K562 (cell line): ENCODE results near the gene ALDOC. TPM values are rescaled to one million over a fixed set of nuclear protein-coding genes. Genes with fewer than 3 reads are reported as not detected.

Experiments
- DIDO1 ChIP-seq: fragments of 450-650 bp; IDR thresholded peaks from 2 replicates; pipeline ENCODE4 v1.6.1; 2016; ENCODE audit warnings: low read depth, missing biosample characterization, missing genetic modification characterization
- FUS ChIP-seq: fragments of 200-400 bp; formaldehyde crosslinking; optimal IDR thresholded peaks from 2 replicates; pipeline ENCODE3; 2017; ENCODE audit warnings: low read depth, low read length
- MYNN ChIP-seq, 2 experiments: sonication (generic); formaldehyde crosslinking in 1 of 2; IDR thresholded peaks; 2 replicates each; pipeline versions ENCODE4 v1.5.0 to v1.6.1; 2016 to 2020; ENCODE audit warnings: antibody characterized with exemption in 1 of 2, missing genetic modification reagents in 1 of 2
- NCOR1 ChIP-seq: fragments of 450-650 bp; IDR thresholded peaks from 2 replicates; pipeline ENCODE4 v1.6.1; 2016; ENCODE audit warnings: mild to moderate bottlenecking, moderate library complexity
- POLR2A ChIP-seq: fragments of 450-650 bp; conservative IDR thresholded peaks from 2 replicates; pipeline ENCODE4 v1.6.1; 2016
- PTTG1 ChIP-seq: fragments of 450-650 bp; IDR thresholded peaks from 2 replicates; pipeline ENCODE4 v1.6.1; 2016; ENCODE audit warnings: low read depth, mild to moderate bottlenecking, missing genetic modification characterization, missing compliant biosample characterization
- RUNX1 ChIP-seq: sonication (generic); IDR thresholded peaks from 2 replicates; pipeline ENCODE4 v1.6.1; 2016; ENCODE audit warnings: antibody characterized with exemption, low read depth
- ZBTB8A ChIP-seq: fragments of 450-650 bp; IDR thresholded peaks from 2 replicates; pipeline ENCODE4 v1.6.1; 2018; ENCODE audit warnings: mild to moderate bottlenecking, moderate library complexity; ENCODE audit not compliant: partially characterized antibody
- ZC3H8 ChIP-seq: fragments of 450-650 bp; IDR thresholded peaks from 2 replicates; pipeline ENCODE4 v1.6.1; 2017
- ZEB2 ChIP-seq: fragments of 450-650 bp; IDR thresholded peaks from 2 replicates; pipeline ENCODE4 v1.6.1; 2016
- ZKSCAN8 ChIP-seq: fragments of 200-800 bp; sonication (Bioruptor generic); IDR thresholded peaks from 2 replicates; pipeline ENCODE4 v1.6.1; 2016; ENCODE audit warnings: missing genetic modification characterization, missing compliant biosample characterization
- ZNF212 ChIP-seq: fragments of 450-650 bp; formaldehyde crosslinking; IDR thresholded peaks from 2 replicates; pipeline ENCODE4 v1.4.0; 2020; ENCODE audit warnings: mild to moderate bottlenecking
- ZNF384 ChIP-seq: IDR thresholded peaks from 2 replicates; pipeline ENCODE4 v1.6.1; 2012; ENCODE audit warnings: low read depth, low read length, improper control_type of control experiment
- ZNF57 ChIP-seq: fragments of 450-650 bp; formaldehyde crosslinking; IDR thresholded peaks from 2 replicates; pipeline ENCODE4 v1.4.0; 2020; ENCODE audit warnings: mild to moderate bottlenecking, moderate library complexity
- ZNF696 ChIP-seq: fragments of 250-450 bp; sonication (Bioruptor Pico); conservative IDR thresholded peaks from 2 replicates; pipeline ENCODE4 v1.4.0; 2020; ENCODE audit warnings: mild to moderate bottlenecking, moderate library complexity
- polyA plus RNA-seq, 8 experiments: library from polyadenylated mRNA; depleted of rRNA in 4 of 8; stranded (reverse) in 5 of 8; unstranded in 3 of 8; fragments of >200 nt; fragmentation: Nextera tagmentation in 2 of 8; fragmentation: Illumina TruSeq in 1 of 8; extraction: Ambion mirVana in 2 of 8; extraction: Trizol in 1 of 8; gene quantifications; 2 replicates each; pipeline versions ENCODE4 v1.2.1 to v1.2.3, GENCODE V29; 2011 to 2014; ENCODE audit warnings: inconsistent platforms in 1 of 8, missing spikeins in 1 of 8
- total RNA-seq, 7 experiments: library from RNA; depleted of rRNA in 6 of 7; stranded (reverse); fragments of >200 nt in 6 of 7; fragmentation: Illumina TruSeq in 2 of 7; extraction: Trizol in 2 of 7; gene quantifications; 2 replicates each; pipeline versions ENCODE4 v1.2.1 to v1.2.3, GENCODE V29; 2011 to 2021; ENCODE audit warnings: low replicate concordance in 1 of 7
- TF ChIP-seq, protein P1 (sequence below): fragments of 450-650 bp; formaldehyde crosslinking; IDR thresholded peaks from 2 replicates; pipeline ENCODE4 v1.4.0; 2022; ENCODE audit warnings: missing genetic modification characterization
- TF ChIP-seq, protein P2 (sequence below): fragments of 250-450 bp; sonication (Bioruptor Pico); IDR thresholded peaks from 2 replicates; pipeline ENCODE4 v1.5.0; 2021
- TF ChIP-seq, protein P3 (sequence below): sonication (generic); formaldehyde crosslinking; IDR thresholded peaks from 2 replicates; pipeline ENCODE4 v1.8.0; 2023; ENCODE audit warnings: mild to moderate bottlenecking, missing genetic modification reagents
- TF ChIP-seq, protein P4 (sequence below), 2 experiments: fragments of 200-800 bp in 1 of 2; sonication (Bioruptor generic) in 1 of 2; sonication (generic) in 1 of 2; formaldehyde crosslinking in 1 of 2; IDR thresholded peaks in 1 of 2; conservative IDR thresholded peaks in 1 of 2; 2 replicates each; pipeline versions ENCODE4 v1.5.0 to v1.6.1; 2016 to 2020; ENCODE audit warnings: missing compliant biosample characterization in 1 of 2, missing genetic modification characterization in 1 of 2, missing genetic modification reagents in 1 of 2
- TF ChIP-seq, protein P5 (sequence below): fragments of 250-450 bp; sonication (Bioruptor Pico); IDR thresholded peaks from 2 replicates; pipeline ENCODE4 v1.4.0; 2020; ENCODE audit warnings: mild to moderate bottlenecking, moderate library complexity, borderline replicate concordance

ALDOC gene
- total and polyA plus RNA-seq, 9 of the 15 experiments (the other 6 are each of a cell fraction or from before 2014, with no cell fraction given), result 43.2 to 263 (median 99.2) TPM

DNA sequence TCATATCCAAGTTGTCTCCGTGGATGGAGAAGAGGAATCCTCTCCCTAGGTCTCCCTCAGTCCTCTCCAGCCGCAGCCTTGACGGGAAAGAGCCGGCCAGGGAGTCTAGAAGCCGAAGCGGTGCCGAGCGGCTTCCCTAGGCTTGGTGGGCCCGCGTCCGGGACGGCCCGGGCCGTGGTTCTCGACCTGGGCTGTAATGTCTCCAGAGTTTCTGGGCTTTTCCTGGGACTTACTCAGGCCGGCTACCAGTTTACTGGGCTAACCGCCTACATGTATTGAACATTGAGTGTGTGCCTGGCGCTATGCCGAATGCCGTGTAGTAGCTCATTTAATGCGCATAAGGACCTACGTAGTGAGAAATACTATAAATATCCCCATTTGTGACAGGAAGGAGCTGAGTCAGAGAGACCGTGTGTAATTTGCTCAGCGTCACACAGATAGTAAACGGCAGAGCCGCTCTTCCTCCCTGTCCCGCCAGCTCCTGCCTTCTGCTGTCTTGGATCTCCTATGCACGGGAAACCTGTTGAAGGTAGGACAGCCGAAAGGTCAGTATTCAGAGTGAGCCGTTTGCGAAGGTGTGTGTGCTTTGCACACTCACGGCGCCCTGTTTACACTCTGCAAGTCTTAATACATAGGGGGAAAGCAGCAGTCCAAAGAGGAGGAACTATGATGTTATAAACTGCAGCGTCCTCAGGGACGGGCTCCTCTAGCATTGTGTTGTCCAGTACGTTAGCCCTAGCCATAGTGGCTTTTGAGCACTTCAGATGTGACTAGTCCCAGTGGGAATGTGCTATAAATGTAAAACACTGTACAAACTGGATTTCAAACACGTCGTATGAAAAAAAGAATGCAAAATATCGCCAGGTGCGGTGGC, 22.9 kb upstream of the ALDOC start (continued):
- TF ChIP-seq, protein P1, sequence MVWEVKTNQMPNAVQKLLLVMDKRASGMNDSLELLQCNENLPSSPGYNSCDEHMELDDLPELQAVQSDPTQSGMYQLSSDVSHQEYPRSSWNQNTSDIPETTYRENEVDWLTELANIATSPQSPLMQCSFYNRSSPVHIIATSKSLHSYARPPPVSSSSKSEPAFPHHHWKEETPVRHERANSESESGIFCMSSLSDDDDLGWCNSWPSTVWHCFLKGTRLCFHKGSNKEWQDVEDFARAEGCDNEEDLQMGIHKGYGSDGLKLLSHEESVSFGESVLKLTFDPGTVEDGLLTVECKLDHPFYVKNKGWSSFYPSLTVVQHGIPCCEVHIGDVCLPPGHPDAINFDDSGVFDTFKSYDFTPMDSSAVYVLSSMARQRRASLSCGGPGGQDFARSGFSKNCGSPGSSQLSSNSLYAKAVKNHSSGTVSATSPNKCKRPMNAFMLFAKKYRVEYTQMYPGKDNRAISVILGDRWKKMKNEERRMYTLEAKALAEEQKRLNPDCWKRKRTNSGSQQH (CRISPR knock-in tag), result no peak
- TF ChIP-seq, protein P2, sequence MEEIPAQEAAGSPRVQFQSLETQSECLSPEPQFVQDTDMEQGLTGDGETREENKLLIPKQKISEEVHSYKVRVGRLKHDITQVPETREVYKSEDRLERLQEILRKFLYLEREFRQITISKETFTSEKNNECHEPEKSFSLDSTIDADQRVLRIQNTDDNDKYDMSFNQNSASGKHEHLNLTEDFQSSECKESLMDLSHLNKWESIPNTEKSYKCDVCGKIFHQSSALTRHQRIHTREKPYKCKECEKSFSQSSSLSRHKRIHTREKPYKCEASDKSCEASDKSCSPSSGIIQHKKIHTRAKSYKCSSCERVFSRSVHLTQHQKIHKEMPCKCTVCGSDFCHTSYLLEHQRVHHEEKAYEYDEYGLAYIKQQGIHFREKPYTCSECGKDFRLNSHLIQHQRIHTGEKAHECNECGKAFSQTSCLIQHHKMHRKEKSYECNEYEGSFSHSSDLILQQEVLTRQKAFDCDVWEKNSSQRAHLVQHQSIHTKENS (CRISPR knock-in tag), result no peak
- TF ChIP-seq, protein P3, sequence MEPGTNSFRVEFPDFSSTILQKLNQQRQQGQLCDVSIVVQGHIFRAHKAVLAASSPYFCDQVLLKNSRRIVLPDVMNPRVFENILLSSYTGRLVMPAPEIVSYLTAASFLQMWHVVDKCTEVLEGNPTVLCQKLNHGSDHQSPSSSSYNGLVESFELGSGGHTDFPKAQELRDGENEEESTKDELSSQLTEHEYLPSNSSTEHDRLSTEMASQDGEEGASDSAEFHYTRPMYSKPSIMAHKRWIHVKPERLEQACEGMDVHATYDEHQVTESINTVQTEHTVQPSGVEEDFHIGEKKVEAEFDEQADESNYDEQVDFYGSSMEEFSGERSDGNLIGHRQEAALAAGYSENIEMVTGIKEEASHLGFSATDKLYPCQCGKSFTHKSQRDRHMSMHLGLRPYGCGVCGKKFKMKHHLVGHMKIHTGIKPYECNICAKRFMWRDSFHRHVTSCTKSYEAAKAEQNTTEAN (CRISPR knock-in tag), result peak; percentile 41; the same call in 1 of the 2 replicates
- TF ChIP-seq ZEB2, result no peak; the same call in 1 of the 2 replicates
- no peak for TF ChIP-seq RUNX1
- TF ChIP-seq ZNF696 (CRISPR knock-in tag), result no peak
- no peak for TF ChIP-seq PTTG1 (tag)
- TF ChIP-seq ZNF212 (CRISPR knock-in tag), result no peak
- TF ChIP-seq MYNN (IDR thresholded peaks at IDR 0.05), result 0 out of 2 replicates have a peak, but pooled peaks have one; percentile 32
- TF ChIP-seq MYNN (CRISPR knock-in tag; IDR thresholded peaks at IDR 0.05), result no peak
- TF ChIP-seq POLR2A, result no peak
- no peak for TF ChIP-seq NCOR1
- no peak for TF ChIP-seq ZBTB8A
- TF ChIP-seq DIDO1, result no peak
- TF ChIP-seq ZKSCAN8, result no peak
- TF ChIP-seq, protein P4, sequence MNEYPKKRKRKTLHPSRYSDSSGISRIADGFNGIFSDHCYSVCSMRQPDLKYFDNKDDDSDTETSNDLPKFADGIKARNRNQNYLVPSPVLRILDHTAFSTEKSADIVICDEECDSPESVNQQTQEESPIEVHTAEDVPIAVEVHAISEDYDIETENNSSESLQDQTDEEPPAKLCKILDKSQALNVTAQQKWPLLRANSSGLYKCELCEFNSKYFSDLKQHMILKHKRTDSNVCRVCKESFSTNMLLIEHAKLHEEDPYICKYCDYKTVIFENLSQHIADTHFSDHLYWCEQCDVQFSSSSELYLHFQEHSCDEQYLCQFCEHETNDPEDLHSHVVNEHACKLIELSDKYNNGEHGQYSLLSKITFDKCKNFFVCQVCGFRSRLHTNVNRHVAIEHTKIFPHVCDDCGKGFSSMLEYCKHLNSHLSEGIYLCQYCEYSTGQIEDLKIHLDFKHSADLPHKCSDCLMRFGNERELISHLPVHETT (CRISPR knock-in tag; conservative IDR thresholded peaks at IDR 0.05 in 1 of 2, IDR thresholded peaks at IDR 0.05 in 1 of 2), result peak in 1 of 2 experiments; percentile 33; a peak in 1 of 4 replicates
- no peak for TF ChIP-seq FUS
- TF ChIP-seq, protein P5, sequence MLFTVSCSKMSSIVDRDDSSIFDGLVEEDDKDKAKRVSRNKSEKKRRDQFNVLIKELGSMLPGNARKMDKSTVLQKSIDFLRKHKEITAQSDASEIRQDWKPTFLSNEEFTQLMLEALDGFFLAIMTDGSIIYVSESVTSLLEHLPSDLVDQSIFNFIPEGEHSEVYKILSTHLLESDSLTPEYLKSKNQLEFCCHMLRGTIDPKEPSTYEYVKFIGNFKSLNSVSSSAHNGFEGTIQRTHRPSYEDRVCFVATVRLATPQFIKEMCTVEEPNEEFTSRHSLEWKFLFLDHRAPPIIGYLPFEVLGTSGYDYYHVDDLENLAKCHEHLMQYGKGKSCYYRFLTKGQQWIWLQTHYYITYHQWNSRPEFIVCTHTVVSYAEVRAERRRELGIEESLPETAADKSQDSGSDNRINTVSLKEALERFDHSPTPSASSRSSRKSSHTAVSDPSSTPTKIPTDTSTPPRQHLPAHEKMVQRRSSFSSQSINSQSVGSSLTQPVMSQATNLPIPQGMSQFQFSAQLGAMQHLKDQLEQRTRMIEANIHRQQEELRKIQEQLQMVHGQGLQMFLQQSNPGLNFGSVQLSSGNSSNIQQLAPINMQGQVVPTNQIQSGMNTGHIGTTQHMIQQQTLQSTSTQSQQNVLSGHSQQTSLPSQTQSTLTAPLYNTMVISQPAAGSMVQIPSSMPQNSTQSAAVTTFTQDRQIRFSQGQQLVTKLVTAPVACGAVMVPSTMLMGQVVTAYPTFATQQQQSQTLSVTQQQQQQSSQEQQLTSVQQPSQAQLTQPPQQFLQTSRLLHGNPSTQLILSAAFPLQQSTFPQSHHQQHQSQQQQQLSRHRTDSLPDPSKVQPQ (CRISPR knock-in tag), result no peak
- TF ChIP-seq ZC3H8, result peak; percentile 8; the same call in 1 of the 2 replicates
- no peak for TF ChIP-seq ZNF384
- no peak for TF ChIP-seq ZNF57 (CRISPR knock-in tag)
